Activated CD4-positive, CD25-positive, alpha-beta regulatory T cell (primary cell): Measurements from ENCODE around the gene ZNF366.

Experiments used
- DNase-seq, 4 experiments: peaks; one replicate each; lab custom pipeline; 2025; lab: John Stamatoyannopoulos, UW

ZNF366 gene

DNA sequence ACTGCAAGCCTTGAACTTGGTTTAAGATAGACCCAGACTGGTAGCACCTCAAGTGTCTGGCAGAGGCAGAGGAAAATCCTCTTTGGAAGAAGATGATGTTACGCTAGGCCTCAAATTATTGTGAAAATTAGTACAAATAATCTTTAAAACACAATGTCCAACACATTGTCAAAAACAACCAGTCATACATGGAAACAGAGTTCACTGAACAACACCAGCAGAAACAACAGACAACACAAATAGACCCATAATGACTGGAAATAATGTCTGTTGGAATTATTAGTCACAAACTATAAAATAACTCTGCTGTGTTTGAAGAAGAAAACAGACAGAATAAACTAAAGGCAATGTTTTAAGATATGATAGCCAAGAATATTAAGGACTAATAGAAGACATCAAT lies 15.4 kb upstream of the ZNF366 start:
- no peak for DNase-seq

DNA sequence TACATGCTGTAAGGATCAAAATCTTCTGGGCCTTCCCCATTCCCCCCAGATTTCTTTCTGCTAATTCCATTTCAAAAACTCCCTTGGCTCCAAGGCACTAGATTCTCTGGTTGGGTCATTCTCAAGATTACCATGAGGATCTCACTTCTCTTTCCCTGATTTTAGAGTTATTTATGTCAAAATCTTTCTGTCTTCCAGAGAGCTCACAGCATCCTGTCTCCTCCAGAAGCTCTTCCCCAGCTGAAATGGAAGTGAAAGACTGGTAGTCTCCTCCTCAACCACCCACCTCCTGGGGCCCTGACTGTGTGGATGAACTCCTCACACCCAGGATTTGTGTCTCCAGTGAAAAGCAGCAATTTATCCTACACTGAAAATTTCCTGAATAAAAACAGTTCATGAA lies 11.9 kb upstream of the ZNF366 start:
- no peak for DNase-seq

DNA sequence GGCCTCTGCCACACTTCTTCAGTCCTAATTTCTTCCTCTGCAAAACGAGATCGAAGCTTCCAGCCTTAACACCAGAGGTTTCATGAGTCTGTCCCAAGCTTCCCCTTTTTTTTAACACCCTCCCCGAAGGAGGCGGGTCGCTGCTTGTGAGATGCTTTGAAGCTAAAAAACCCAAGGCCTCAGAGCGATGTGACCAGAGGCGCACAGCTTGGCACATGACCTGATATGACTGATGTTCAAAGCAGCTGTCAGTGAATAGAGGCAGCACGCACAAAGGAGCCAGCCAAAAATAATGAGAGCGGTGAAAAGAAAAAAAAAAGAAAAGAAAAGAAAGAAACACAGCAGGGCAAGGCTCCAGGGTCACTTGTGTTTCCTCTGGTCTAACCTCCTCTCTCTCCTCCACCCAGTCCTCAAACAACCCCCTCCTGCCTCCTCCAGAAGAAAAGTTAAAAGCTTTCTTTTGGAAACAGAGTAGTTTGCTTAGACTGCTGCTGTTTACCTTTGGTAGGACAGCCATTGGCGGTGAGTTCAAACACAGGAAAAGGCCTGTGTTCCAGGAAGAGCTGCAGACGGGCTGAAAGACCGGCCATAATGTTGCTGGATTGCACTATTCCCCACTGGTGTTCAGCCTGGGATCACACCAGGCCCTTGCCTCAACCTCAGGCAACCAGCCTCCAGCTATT lies 10.9 kb upstream of the ZNF366 start:
- DNase-seq: no peak

DNA sequence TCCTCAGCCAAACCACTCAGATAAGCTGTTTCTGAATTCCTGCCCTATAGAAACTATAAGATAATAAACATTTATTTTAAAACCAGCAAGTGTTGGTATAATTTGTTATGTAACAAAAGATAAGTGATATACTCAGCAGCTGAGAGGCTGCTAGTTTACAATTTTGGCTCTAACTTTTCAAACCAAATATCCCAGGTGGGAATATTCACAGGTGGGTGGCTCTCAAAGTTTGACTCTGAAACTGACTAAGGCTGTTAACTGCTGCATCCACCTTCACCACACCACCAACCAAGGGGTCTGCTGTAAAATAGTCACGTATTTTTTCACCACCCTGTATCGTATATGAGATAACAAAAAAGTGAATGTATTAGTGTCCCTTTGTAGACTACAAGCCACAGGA lies 9.7 kb upstream of the ZNF366 start:
- DNase-seq: no peak

DNA sequence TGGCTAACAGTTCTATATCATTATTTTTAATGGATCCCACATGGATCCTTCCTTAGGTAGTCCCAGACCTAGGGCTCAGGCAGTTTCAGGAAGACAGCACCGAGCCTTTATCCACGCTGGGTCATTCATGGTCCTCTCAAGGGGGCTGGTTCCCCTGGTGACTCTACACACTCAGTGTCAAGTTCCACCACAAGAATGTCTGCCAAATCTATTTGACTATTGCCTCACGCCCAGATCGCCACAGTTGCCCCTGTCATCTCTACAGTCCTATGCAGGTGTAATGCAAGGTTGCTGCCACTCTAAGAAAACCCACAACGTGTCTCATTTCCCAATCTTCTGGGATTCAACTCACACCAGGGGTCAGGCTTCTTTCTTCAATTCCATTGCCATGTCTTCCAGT lies 8.0 kb upstream of the ZNF366 start:
- DNase-seq: no peak

DNA sequence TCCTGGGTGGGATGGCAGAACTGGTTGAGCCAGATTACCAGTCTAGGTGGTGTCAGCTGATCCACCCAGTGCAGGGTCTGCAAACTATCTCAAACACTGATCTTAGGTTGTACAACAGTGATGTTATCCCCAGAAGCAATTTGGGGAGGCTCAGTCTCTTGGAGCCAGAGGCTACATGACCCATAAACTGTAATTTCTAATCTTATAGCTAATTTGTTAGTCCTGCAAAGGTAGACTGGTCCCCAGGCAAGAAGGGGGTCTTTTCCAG lies 5.3 kb upstream of the ZNF366 start:
- DNase-seq: no peak

DNA sequence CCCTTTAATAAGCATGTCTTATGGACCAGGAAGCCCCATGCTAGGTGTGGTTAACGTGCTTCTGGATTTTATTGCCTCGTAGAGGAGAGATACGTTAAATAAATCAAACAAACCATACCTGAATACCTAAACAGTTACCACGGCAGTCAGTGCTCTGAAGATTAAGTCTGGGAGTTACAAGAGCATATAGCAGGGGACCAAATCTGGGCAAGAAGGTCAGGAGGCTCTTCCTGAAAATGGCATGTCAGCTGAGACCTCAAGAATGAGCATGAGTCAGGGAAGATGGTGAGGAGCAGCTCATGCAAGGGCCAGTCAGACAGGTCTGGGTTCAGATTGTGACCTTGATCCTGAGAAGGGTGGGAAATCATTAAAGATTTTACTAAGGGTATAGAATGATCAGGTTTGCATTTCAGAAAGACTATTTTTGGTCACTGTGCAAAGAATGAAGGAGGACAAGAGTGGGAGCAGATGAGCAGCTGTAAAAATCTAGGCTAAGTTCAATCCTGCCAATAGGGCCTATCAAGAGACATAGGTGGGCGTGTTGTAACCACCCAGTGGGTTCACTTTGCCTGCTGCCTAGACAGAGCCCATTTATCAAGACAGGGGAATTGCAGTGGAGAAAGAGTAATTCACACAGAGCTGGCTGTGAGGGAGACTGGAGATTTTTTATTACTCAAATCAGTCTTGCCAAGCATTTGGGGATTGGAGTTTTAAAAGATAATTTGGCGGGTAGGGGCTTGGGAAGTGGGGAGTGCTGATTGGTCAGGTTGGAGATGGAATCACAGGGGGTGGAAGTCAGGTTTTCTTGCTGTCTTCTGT lies 4.8 kb upstream of the ZNF366 start:
- no peak for DNase-seq

DNA sequence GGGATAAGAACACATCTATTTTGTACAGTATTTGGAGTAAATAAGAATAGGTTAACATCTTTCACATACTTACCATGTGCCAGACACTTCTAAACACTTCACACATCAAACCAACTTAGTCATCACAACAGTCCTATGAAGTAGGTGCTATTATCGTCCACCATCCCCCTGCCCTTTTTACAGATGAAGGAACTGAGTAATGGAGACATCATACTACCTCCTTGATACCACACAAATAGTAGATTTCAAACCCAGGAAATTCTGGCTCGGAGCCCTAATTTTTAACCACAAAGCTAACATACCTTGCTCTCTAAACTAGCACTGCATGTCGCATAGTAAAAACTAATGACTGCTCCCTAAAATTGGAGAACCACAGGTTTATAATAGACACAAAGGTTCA lies 4.2 kb upstream of the ZNF366 start:
- DNase-seq: no peak

DNA sequence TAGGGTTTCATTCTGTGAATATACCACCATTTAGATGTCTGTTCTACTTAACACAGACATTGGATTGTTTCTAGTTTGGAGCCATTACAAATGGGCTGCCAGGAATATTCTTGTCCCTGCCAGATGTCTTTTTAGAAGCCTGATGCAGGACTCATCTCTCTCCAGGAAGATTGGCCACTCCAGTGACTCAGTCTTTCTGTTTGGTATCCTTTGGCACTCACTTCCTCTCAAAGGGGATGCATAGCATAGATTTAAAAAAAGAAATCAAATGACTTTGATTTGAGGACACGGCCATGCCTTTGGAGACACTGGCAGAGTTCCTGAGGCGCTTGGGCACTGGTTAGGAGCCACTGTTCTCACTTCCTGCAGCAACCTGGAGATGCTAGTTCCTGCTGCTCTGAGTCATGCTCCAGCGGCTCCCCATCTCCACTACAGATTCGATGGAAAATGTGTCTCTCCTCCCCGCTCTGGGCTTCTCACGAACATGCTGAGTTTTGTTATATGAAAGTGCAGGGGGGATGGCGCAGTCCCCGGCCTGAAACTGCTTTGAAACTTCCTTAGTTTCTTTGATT lies 3.5 kb upstream of the ZNF366 start:
- DNase-seq: no peak

DNA sequence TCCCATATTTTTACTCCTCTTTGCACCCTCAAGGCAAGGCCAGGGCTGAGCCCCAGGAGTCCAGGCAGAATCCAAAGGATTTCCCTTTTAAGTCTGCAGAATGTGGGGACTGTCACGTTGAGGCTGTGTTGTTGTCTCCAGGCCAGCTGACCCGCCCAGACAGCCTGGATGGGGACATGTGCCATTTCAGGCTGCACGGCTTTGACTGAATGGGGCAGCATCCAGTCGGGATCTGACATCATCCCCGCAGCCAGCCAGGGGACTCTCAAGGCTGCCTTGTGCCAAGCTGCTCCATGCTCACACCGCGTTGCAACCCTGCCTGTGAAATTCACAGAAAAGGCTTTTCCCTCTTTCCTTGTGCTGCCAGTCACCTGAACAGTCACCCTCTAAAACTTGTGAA lies 2.2 kb upstream of the ZNF366 start:
- DNase-seq: no peak

DNA sequence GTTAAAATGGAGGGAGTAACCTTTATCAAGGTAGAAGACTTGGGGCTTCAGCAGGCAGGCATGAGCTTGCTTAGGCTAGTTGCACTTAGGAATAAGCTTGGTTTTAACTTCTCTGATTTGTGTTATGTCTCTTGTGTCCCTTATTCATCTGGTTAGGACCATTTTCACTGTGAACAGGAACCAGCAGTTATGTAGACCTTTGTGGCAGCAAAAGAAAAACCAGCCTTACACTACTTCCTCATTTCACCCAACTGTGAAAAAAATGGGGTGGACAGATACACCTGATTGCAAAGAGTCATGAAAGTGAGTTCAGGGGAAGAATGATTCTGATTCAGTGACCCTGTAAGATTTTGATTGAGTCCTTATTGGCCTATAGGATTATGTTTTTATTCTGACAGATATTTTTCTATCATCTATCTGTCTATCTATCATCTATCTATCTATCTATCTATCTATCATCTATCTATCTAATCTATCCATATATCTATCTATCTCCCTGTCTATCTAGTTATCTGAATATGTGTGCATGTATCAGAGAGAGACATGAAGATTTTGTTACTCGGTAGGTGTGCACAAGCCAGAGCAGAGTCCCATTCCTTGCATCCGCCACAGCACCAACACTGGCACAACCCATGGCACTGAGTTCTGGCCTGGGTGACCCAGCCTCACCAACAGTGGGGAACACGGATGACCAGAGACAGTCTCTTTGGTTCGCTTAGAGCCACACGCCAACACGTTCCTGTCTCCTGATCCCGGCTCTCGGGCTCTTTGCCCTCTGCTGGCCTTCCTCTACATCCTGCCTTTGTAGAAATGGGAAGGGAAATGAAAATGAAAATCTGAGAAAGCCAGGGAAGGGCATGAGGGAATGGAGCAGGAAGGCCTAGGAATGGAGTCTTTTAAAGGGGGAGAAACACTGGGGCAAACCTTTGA lies 1.3 kb upstream of the ZNF366 start:
- DNase-seq: no peak

DNA sequence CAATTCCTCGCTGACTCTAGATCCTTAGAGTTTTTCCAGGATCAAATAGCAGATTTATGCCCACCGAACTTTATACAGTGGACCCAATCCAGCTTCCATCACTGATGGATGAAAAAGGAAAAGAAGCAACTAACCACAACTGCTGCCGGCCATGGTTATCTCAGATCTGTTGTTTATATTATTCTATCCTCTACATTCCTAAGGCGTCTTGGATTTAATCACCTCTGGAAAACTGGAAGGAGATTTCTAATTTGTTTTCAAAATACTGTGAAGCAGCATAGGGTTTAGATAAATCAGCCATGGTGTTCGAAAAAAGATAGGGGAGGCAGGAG lies 663 bp upstream of the ZNF366 start:
- DNase-seq: no peak

DNA sequence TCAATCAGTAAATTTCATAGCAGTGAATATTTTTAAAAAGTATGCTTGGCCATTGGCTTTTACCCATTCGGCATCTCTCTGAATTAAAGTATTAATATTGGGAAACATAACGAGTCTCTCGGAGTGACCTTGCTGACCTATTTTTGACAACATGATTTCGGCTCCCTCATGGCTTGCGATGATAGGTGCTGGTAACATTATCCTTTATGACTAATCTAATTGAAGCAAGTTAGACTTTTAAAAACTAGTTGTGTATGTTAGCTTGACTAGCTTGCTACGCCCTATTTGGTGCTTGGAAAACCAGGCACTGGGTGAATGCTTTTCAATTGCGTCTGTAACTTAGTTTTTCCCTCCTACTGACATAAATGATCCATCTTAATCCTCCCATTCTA lies 1.1 kb downstream of the ZNF366 start:
- no peak for DNase-seq

DNA sequence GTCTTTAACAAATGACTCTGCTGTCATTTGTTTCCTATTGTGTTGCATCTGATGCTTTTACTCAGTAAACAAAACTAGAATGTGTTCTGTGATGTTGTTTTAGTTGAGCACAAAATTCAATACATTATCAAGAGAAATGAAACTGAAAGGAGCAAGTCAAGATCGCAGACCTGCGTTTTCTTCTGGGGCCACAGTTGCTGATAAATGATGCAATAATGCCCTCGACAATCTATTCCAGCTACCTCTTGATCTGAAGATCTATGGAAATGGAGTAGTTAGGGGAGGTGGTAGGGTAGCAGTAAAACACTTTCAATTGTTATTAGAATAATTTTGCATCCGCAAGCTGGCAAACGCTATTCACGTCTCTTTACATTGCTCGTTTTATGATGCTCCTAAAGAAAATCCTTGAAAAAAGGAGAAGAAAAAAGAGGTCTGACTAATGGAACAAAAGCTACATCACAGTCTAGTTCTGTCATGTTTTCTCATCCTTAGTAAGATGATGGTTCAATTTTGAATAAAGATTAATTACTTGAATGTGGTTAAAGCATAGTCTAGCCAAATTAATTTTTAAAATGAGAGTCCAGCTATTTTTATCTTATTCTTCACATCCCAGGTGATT lies 1.6 kb downstream of the ZNF366 start:
- no peak for DNase-seq

DNA sequence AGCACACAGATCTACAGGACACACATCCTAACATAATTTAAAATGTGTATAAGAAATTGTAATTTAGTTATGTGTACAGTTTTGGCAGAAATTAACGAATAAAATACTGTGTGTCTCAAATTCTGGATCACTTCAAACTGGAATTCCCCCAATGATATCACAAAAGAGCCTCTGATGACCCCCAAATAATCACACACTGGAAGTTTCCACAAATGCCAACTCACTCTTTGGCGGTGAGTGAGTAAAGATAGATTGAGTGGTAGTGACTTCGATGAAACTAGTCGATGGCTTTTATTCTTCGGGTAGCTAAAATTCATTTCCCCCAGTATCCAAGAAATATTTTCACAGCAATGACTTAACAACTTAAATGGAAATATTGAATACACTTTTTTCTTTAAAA lies 2.2 kb downstream of the ZNF366 start:
- DNase-seq: no peak

DNA sequence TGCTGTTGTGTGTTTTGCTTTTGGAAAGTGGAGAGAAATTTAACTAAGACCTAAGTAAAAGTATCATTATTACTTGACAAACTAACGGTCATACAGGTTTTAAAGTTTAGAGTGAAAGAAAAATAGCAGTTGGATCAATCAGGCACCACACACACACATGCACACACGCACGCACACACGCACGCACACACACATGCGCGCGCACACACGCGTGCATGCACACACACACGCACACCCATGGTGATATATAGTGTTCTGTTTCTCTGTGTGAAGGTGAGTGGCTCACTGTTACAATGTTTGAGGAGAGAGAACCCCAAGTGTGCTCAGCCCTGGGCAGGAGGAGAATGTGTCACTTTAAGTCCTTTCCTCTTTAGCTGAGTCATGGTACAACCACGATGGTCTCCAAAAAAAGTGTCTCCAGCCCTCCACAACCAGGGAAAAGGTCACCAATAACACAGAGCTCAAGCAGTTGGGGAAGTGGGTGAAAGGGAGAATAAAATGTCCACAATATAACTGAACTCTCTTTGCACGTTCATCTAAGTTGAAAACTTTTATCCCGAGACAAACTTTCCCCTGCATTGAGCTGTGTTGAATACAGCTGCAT lies 3.2 kb downstream of the ZNF366 start:
- no peak for DNase-seq

DNA sequence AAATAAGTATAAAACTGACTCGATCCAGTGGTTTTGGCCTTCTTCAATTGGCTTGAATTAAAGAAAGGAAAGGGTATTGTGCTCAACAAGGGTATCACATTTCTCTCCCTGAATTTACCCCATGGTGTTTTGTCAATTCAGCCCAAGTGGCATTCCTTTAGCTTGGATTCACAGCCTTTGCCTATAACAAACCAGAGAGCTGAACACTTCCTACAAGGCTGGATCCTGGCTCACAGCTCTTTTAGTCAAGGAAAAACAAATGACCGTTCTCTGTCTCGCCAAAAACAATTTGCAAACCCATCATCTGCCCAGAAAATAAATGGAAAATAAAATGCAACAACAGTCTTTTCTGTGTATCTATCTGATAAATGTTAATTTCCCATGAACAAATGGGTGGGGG lies 5.7 kb downstream of the ZNF366 start:
- no peak for DNase-seq

DNA sequence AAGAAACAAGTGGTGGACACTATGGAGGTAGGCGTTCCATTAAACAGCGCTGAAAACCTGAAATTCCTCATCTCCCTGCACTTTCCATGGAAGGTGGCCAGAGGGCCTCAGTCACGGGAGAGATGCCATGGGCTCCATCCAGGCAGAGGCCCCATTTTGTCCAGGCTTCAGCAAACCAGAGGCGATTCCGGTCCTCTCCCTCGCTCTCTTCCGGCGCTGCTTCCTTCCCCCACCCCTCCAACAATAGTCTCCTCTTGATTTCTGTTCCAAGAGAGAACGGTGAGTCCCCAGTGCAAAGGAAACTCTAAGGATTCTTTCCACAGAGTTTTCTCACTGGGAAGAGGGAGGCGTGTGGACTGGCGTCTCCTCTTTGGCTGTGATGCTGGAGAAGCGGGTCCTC lies 7.5 kb downstream of the ZNF366 start:
- no peak for DNase-seq

DNA sequence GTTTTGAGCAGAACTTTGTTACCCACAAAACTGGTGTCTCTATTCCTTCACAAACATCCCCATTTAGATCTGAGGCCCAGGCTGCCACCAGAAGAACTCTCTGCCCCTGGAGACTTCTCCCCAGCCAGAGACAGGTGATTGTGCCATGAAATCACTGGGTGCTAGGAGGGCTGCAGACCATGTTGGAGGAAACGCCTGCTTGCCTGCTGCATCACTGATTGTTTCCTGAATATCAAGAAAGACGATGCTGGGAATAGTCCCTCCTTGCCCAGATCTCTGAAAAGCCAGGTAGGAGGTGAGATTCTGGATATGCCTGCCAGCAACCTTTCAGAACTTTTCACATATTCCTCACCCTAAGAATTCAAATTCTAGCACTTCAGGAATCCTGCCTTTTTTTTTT lies 8.1 kb downstream of the ZNF366 start:
- no peak for DNase-seq

DNA sequence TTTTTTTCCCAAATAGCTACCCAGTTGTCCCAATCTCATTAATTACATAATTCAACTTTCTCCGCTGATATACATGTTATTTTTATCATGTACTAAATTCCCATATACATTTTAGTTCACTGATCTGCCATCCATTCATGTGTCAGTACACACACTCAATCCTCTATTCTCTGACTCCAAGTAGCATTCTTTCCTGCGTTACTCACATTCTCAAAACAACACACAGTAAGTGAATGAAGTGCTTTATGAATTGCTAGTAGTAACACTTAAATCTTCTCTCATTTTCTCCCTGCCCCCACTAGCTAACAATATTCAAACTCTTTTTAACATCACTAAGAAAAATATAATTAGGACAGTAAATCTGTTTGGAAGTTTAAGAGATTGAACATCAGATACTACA lies 8.9 kb downstream of the ZNF366 start:
- DNase-seq: no peak

DNA sequence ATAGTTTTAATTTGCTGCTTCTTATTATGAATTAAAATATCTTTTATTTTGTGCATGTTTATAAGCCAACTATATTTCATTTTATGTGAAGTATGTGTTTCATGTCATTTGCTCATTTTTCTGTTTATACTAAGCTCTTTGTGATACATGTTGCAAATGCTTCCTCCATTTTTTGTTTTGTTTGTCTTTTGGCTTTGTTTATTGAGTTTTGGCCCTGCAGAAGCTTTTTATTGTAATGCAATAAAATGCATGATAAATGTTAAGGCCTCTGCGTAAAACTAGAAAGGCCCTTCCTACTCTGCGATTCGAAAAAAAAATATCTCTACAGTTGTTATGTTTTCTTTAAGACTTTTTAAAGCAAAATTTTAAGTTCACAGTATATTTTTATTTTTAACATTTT lies 9.4 kb downstream of the ZNF366 start:
- DNase-seq: no peak

DNA sequence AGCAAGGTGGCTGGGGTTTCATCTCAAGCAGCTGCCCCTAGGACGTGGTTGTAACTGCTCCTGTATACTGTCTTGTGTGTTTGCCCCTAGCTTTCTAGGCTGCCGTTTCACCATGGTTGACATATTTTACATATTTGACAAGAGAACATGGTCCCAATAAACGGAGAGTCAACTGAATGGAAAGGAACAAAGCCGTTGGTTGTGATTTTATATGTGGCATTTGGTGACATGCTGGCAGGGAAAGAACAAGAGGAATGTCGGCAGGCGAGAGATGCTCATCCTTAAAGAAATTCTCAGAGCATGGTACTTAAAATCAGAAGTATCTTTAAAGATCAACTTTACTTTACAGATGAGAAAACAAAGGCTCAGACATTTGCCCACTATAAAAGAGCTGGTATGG lies 11.8 kb downstream of the ZNF366 start:
- DNase-seq: no peak
